HepG2 (cell line): ENCODE measurements around the gene RAI14. TPM values are rescaled to one million over a fixed set of nuclear protein-coding genes. Genes with fewer than 3 reads are reported as not detected.

Source experiments
- ATAC-seq: fragments of 200-7000 bp; cut with Tn5 transposase; 3 replicates; pipeline ENCODE4 v1.9.1; 2020; ENCODE audit warnings: mild to moderate bottlenecking, moderate library complexity
- BruUV-seq: library from RNA; stranded (reverse); fragments of 400-500 nt; replicated peaks from 2 replicates; lab custom pipeline; 2021; lab: Mats Ljungman, UMichigan
- CTCF ChIA-PET: fragments of 300-600 bp; formaldehyde crosslinking; extraction: SDS; loops from one replicate; lab custom pipeline; 2021; ENCODE audit warnings: low total read pairs, inconsistent platforms, low intra/inter-chr PET ratio; lab: Yijun Ruan, JAX
- POLR2A ChIA-PET: fragments of 350-600 bp; sonication (Branson Sonifier 250); formaldehyde crosslinking; loops from one replicate; lab custom pipeline; 2020; ENCODE audit warnings: antibody characterized with exemption, inconsistent platforms; lab: Yijun Ruan, JAX
- DNase-seq: peaks from one replicate; pipeline ENCODE4 v3.0.0-alpha.2; 2015; ENCODE audit warnings: low spot score
- FAIRE-seq: peaks from 3 replicates; lab custom pipeline; 2011; peaks lifted over from hg19 to GRCh38; lab: Jason Lieb, UNC
- H2AFZ ChIP-seq: one replicate; pipeline ENCODE4 v1.6.1; 2011; ENCODE audit warnings: low read length, inconsistent platforms
- H3K27ac ChIP-seq: fragments of 300-600 bp; 3 replicates; pipeline ENCODE4 v1.8.0; 2011; ENCODE audit warnings: mixed run types, mild to moderate bottlenecking, mixed read lengths, low read length, inconsistent platforms; ENCODE audit not compliant: insufficient read depth; ENCODE audit errors: extremely low read length
- H3K27me3 ChIP-seq, 2 experiments: fragments of 200-600 bp in 1 of 2; 2 replicates in 1 of 2; 3 replicates in 1 of 2; pipeline versions ENCODE4 v1.6.0 to v1.8.0; 2011; ENCODE audit warnings: low read length in 2 of 2, mild to moderate bottlenecking in 2 of 2, moderate library complexity in 2 of 2, inconsistent platforms in 1 of 2; ENCODE audit not compliant: insufficient read depth in 2 of 2, control insufficient read depth in 1 of 2
- H3K36me3 ChIP-seq, 2 experiments: fragments of 200-600 bp in 1 of 2; replicated peaks in 1 of 2; 2 replicates in 1 of 2; 3 replicates in 1 of 2; pipeline versions ENCODE4 v1.5.1 to v1.8.0; 2011; ENCODE audit warnings: low read length in 2 of 2, inconsistent platforms in 1 of 2; ENCODE audit not compliant: insufficient read depth in 2 of 2, control insufficient read depth in 1 of 2
- H3K4me1 ChIP-seq: 2 replicates; pipeline ENCODE4 v1.5.1; 2012; ENCODE audit warnings: low read length, inconsistent platforms; ENCODE audit not compliant: insufficient read depth
- H3K4me2 ChIP-seq: 2 replicates; pipeline ENCODE4 v1.6.0; 2011; ENCODE audit warnings: low read depth, low read length, inconsistent platforms
- H3K4me3 ChIP-seq, 3 experiments: fragments of 200-600 bp in 1 of 3; sonication (generic), shearing (Covaris generic) in 1 of 3; replicated peaks in 1 of 3; 2 replicates each; pipeline ENCODE4 v1.5.1; 2011 to 2016; ENCODE audit warnings: low read length in 3 of 3, inconsistent platforms in 2 of 3, low read depth in 2 of 3, mild to moderate bottlenecking in 2 of 3, control low read depth in 1 of 3, mixed read lengths in 1 of 3; ENCODE audit not compliant: insufficient read depth in 1 of 3
- H3K79me2 ChIP-seq: one replicate; pipeline ENCODE4 v1.6.1; 2011; ENCODE audit warnings: low read length, inconsistent platforms; ENCODE audit not compliant: insufficient read depth
- H3K9ac ChIP-seq: 2 replicates; pipeline ENCODE4 v1.6.0; 2011; ENCODE audit warnings: mild to moderate bottlenecking, low read depth, low read length, inconsistent platforms; ENCODE audit not compliant: insufficient read depth
- H3K9me3 ChIP-seq: 2 replicates; pipeline ENCODE4 v1.5.1; 2012; ENCODE audit warnings: mild to moderate bottlenecking, low read length
- H4K20me1 ChIP-seq: 2 replicates; pipeline ENCODE4 v1.6.0; 2011; ENCODE audit warnings: inconsistent platforms, mild to moderate bottlenecking, low read length, moderate library complexity; ENCODE audit not compliant: insufficient read depth
- AGO1 ChIP-seq: fragments of 200-400 bp; formaldehyde crosslinking; IDR thresholded peaks from 2 replicates; pipeline ENCODE4 v1.6.1; 2017; ENCODE audit warnings: mild to moderate bottlenecking, low read depth, low read length, moderate library complexity; ENCODE audit not compliant: poor library complexity, severe bottlenecking
- MIER2 ChIP-seq: IDR thresholded peaks from 2 replicates; pipeline ENCODE4 v1.6.1; 2016; ENCODE audit warnings: missing biosample characterization, missing genetic modification reagents
- NFIB ChIP-seq: sonication (generic); formaldehyde crosslinking; IDR thresholded peaks from 2 replicates; pipeline ENCODE4 v1.9.0; 2021; ENCODE audit warnings: missing genetic modification reagents, mild to moderate bottlenecking, borderline replicate concordance
- NPAS2 ChIP-seq: sonication (generic); formaldehyde crosslinking; IDR thresholded peaks from 2 replicates; pipeline ENCODE4 v1.8.0; 2022; ENCODE audit warnings: mild to moderate bottlenecking, missing genetic modification reagents, borderline replicate concordance
- POLR2A ChIP-seq, 2 experiments: IDR thresholded peaks; 2 replicates each; pipeline ENCODE4 v1.6.1; 2011; ENCODE audit warnings: low read depth in 2 of 2, low read length in 2 of 2, mild to moderate bottlenecking in 1 of 2, moderate library complexity in 1 of 2; ENCODE audit not compliant: insufficient read depth in 1 of 2
- REPIN1 ChIP-seq: sonication (generic); formaldehyde crosslinking; IDR thresholded peaks from 2 replicates; pipeline ENCODE4 v1.8.0; 2022; ENCODE audit warnings: missing genetic modification reagents, low read depth, mild to moderate bottlenecking, borderline replicate concordance
- U2AF1 ChIP-seq: fragments of 200-400 bp; formaldehyde crosslinking; optimal IDR thresholded peaks from 2 replicates; pipeline ENCODE3; 2017; ENCODE audit warnings: mild to moderate bottlenecking, low read depth, low read length
- ZFP36 ChIP-seq: fragments of 150-350 bp; IDR thresholded peaks from 2 replicates; pipeline ENCODE4 v1.6.1; 2018; ENCODE audit warnings: borderline replicate concordance, low read length, low read depth; ENCODE audit not compliant: partially characterized antibody
- ZKSCAN8 ChIP-seq: IDR thresholded peaks from 2 replicates; pipeline ENCODE4 v1.6.1; 2016; ENCODE audit warnings: borderline replicate concordance, missing genetic modification reagents, missing compliant biosample characterization
- ZNF446 ChIP-seq: sonication (generic); formaldehyde crosslinking; IDR thresholded peaks from 2 replicates; pipeline ENCODE4 v1.5.0; 2020; ENCODE audit warnings: mild to moderate bottlenecking, missing genetic modification reagents
- ZNF629 ChIP-seq: sonication (generic); formaldehyde crosslinking; conservative IDR thresholded peaks from 2 replicates; pipeline ENCODE4 v1.5.0; 2020; ENCODE audit warnings: missing genetic modification reagents
- ZNF773 ChIP-seq: sonication (generic); formaldehyde crosslinking; IDR thresholded peaks from 2 replicates; pipeline ENCODE4 v1.4.0; 2020; ENCODE audit warnings: missing genetic modification reagents, borderline replicate concordance
- ZNF879 ChIP-seq: sonication (generic); formaldehyde crosslinking; IDR thresholded peaks from 2 replicates; pipeline ENCODE4 v1.8.1; 2023; ENCODE audit warnings: missing genetic modification reagents
- WGBS: methylation state at CpG from one replicate; pipeline ENCODE4 v1.1.6; 2017; ENCODE audit warnings: low lambda C conversion rate; 5-methylcytosine and 5-hydroxymethylcytosine counted together
- in situ Hi-C: cut with HindIII; loops from 2 replicates; pipeline ENCODE4 v1.10.0; 2017; ENCODE audit warnings: low pct_unique_long_range_greater_than_20kb; ENCODE audit not compliant: extremely low pct_ligation_motif_present
- intact Hi-C: fragments of 100-400 bp; cut with micrococcal nuclease; formaldehyde crosslinking; loops from one replicate; pipeline ENCODE4 v1.10.0; 2022; ENCODE audit not compliant: unreplicated experiment
- polyA plus RNA-seq, 8 experiments: library from polyadenylated mRNA; depleted of rRNA in 3 of 8; stranded (reverse) in 7 of 8; unstranded in 1 of 8; fragments of >200 nt; fragmentation: Illumina TruSeq in 4 of 8; extraction: Trizol in 4 of 8; gene quantifications; 2 replicates each; pipeline versions ENCODE4 v1.2.1 to v1.2.3, GENCODE V29; 2011 to 2016; ENCODE audit warnings: low read depth in 4 of 8, missing spikeins in 1 of 8, mixed read lengths in 1 of 8; ENCODE audit not compliant: insufficient read depth in 1 of 8
- total RNA-seq, 5 experiments: library from RNA; depleted of rRNA; stranded (reverse); fragments of >200 nt; fragmentation: Illumina TruSeq; extraction: Trizol; gene quantifications; 2 replicates each; pipeline ENCODE4 v1.2.3, GENCODE V29; 2016; ENCODE audit warnings: low read depth in 1 of 5
- TF ChIP-seq, protein P1 (sequence below): sonication (generic); formaldehyde crosslinking; IDR thresholded peaks from 2 replicates; pipeline ENCODE4 v1.4.0; 2020; ENCODE audit warnings: low read depth, mild to moderate bottlenecking, missing genetic modification reagents
- TF ChIP-seq, protein P2 (sequence below): IDR thresholded peaks from 2 replicates; pipeline ENCODE4 v1.6.1; 2016; ENCODE audit warnings: low read depth, borderline replicate concordance
- TF ChIP-seq, protein P3 (sequence below): sonication (generic); formaldehyde crosslinking; IDR thresholded peaks from 2 replicates; pipeline ENCODE4 v1.4.0; 2020; ENCODE audit warnings: missing genetic modification reagents
- TF ChIP-seq, protein P4 (sequence below): sonication (generic); formaldehyde crosslinking; IDR thresholded peaks from 2 replicates; pipeline ENCODE4 v1.5.0; 2020; ENCODE audit warnings: missing genetic modification reagents, mild to moderate bottlenecking, borderline replicate concordance
- TF ChIP-seq, protein P5 (sequence below): sonication (generic); formaldehyde crosslinking; IDR thresholded peaks from 2 replicates; pipeline ENCODE4 v1.4.0; 2020; ENCODE audit warnings: mild to moderate bottlenecking, missing genetic modification reagents

RAI14 gene
- total and polyA plus RNA-seq, 2 of the 13 experiments (the other 11 are each of a cell fraction or from before 2014, with no cell fraction given), result 12.6 to 18.2 TPM

DNA sequence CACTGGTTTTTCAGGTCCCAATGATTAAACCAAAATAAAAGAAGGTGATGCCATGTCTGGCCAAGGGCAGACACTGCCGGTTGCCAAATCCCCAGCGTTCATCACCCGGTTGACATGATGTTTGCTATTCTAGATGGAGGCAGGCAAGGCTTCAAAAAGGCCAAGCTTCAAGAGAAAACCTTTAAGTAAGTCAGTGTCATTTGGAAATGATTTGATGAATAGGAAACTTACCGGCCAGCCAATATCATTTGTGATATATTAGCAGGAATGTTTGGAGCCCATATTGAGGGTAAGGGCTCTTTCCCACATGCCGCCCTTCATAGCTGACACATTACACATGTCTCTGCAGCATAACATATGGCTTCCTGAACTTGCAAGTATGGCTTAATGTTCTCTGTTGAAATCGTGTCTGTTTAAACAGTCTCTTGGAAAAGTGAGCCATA is 93.3 kb downstream of the RAI14 start:
- no peak overlapping the region for H3K9ac ChIP-seq
- no peak overlapping the region for H3K4me3 ChIP-seq
- 83% methylated on average over 6 of the region's 6 CpGs for WGBS
- DNase-seq, result no peak
- no peak for ATAC-seq
- TF ChIP-seq, protein P1, sequence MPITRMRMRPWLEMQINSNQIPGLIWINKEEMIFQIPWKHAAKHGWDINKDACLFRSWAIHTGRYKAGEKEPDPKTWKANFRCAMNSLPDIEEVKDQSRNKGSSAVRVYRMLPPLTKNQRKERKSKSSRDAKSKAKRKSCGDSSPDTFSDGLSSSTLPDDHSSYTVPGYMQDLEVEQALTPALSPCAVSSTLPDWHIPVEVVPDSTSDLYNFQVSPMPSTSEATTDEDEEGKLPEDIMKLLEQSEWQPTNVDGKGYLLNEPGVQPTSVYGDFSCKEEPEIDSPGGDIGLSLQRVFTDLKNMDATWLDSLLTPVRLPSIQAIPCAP (CRISPR knock-in tag), result no peak
- TF ChIP-seq ZFP36, result no peak
- TF ChIP-seq NPAS2 (CRISPR knock-in tag), result no peak
- TF ChIP-seq ZNF629 (CRISPR knock-in tag), result no peak
- TF ChIP-seq, protein P2, sequence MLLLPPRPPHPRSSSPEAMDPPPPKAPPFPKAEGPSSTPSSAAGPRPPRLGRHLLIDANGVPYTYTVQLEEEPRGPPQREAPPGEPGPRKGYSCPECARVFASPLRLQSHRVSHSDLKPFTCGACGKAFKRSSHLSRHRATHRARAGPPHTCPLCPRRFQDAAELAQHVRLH (CRISPR knock-in tag), result no peak
- TF ChIP-seq ZKSCAN8, result no peak
- no peak for TF ChIP-seq ZNF773
- no peak for TF ChIP-seq REPIN1
- no peak for TF ChIP-seq ZNF446 (CRISPR knock-in tag)
- TF ChIP-seq U2AF1, result no peak
- no peak for TF ChIP-seq NFIB (CRISPR knock-in tag)
- TF ChIP-seq POLR2A (IDR thresholded peaks at IDR 0.05; ENCODE audit: insufficient read depth in 1 of 2, low read depth in 2 of 2, low read length in 2 of 2), result no peak
- no peak for TF ChIP-seq ZNF879
- TF ChIP-seq MIER2 (CRISPR knock-in tag), result no peak
- TF ChIP-seq AGO1, result no peak
- TF ChIP-seq, protein P3, sequence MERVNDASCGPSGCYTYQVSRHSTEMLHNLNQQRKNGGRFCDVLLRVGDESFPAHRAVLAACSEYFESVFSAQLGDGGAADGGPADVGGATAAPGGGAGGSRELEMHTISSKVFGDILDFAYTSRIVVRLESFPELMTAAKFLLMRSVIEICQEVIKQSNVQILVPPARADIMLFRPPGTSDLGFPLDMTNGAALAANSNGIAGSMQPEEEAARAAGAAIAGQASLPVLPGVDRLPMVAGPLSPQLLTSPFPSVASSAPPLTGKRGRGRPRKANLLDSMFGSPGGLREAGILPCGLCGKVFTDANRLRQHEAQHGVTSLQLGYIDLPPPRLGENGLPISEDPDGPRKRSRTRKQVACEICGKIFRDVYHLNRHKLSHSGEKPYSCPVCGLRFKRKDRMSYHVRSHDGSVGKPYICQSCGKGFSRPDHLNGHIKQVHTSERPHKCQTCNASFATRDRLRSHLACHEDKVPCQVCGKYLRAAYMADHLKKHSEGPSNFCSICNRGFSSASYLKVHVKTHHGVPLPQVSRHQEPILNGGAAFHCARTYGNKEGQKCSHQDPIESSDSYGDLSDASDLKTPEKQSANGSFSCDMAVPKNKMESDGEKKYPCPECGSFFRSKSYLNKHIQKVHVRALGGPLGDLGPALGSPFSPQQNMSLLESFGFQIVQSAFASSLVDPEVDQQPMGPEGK (CRISPR knock-in tag), result no peak
- TF ChIP-seq, protein P4, sequence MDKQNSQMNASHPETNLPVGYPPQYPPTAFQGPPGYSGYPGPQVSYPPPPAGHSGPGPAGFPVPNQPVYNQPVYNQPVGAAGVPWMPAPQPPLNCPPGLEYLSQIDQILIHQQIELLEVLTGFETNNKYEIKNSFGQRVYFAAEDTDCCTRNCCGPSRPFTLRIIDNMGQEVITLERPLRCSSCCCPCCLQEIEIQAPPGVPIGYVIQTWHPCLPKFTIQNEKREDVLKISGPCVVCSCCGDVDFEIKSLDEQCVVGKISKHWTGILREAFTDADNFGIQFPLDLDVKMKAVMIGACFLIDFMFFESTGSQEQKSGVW (CRISPR knock-in tag), result no peak
- TF ChIP-seq, protein P5, sequence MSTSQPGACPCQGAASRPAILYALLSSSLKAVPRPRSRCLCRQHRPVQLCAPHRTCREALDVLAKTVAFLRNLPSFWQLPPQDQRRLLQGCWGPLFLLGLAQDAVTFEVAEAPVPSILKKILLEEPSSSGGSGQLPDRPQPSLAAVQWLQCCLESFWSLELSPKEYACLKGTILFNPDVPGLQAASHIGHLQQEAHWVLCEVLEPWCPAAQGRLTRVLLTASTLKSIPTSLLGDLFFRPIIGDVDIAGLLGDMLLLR (CRISPR knock-in tag), result no peak
- CTCF ChIA-PET, result no interaction called here
- POLR2A ChIA-PET, result no interaction called here
- H2AFZ ChIP-seq, result no peak overlapping the region
- no peaks in the 10 kb centered on the region for H3K36me3 ChIP-seq
- H3K27me3 ChIP-seq, result no peaks in the 10 kb centered on the region
- H3K4me2 ChIP-seq, result no peak overlapping the region
- intact Hi-C loops, result no loop called here
- no peak for FAIRE-seq
- H3K79me2 ChIP-seq, result no peaks in the 10 kb centered on the region
- no peaks in the 10 kb centered on the region for H3K9me3 ChIP-seq
- BruUV-seq, result no TSS peak
- peaks cover 11% of the 10 kb centered on the region for H3K4me1 ChIP-seq
- no peak overlapping the region for H3K27ac ChIP-seq
- H4K20me1 ChIP-seq, result no peaks in the 10 kb centered on the region
- in situ Hi-C loops, result no loop called here
